ENCODE measurements around the gene DLG2.

Gene DLG2

GRCh38 chr11:84255483-84255882, 1371.7 kb downstream of the DLG2 start:
- no peak overlapping the region for H3K27ac ChIP-seq
- no peaks in the 10 kb centered on the region for H3K9me3 ChIP-seq (ENCODE audit: severe bottlenecking)
- H3K4me3 ChIP-seq (ENCODE audit: low read depth, low read length), result no peak overlapping the region
- H3K36me3 ChIP-seq, result no peaks in the 10 kb centered on the region
- no peak for TF ChIP-seq CTCF (IDR thresholded peaks at IDR 0.05; ENCODE audit: low read depth, low read length)
- H3K27me3 ChIP-seq (ENCODE audit: insufficient read depth, low read depth, severe bottlenecking), result no peaks in the 10 kb centered on the region
- DNase-seq, result no peak

GRCh38 chr11:84250834-84251613, 1376.1 kb downstream of the DLG2 start:
- no peak overlapping the region for H3K4me3 ChIP-seq (ENCODE audit: low read depth, low read length)
- no peaks in the 10 kb centered on the region for H3K36me3 ChIP-seq
- no peak overlapping the region for H3K27ac ChIP-seq
- H3K9me3 ChIP-seq (ENCODE audit: severe bottlenecking), result no peaks in the 10 kb centered on the region
- no peak for DNase-seq
- no peak for TF ChIP-seq CTCF (IDR thresholded peaks at IDR 0.05; ENCODE audit: low read depth, low read length)
- H3K27me3 ChIP-seq (ENCODE audit: insufficient read depth, low read depth, severe bottlenecking), result no peaks in the 10 kb centered on the region

DNA sequence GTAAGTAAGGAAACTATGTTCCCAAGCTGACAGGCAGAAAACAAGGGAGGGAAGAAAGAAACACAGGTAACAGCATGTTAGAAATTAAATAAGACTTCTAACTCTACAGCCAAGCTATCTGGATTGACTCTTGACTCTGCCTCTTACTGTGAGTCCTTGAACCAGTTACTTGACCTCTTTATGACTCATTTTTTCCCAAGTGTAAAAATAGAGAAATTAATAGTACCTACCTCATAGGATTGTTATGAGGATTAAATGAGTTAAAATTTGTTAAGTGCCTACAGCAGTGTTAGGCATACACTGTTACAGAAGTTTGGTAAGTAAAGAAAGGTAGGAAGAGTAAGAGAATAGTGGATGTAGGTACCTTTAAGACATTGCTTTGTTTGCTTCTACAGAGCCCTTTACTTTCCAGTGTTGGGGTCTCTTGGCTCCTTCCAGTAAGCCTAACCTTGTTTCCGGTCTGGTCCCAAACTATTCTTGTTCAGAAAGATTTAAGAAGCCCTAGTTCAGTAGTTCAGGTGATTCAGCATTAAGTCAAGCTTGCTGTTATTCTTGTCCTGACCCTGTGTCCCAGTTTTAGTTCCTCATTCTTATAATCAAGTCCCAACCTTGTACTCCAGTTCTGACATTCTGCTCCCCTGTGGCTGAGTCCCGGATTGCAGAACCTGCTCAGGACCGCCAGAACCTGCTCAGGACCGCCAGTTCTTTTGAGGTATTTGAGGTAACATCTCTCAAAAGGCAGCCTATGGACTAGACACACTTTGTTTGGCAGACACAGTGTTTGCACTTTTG, 1377.6 kb downstream of the DLG2 start:
- H3K27ac ChIP-seq, result no peak overlapping the region
- H3K9me3 ChIP-seq (ENCODE audit: severe bottlenecking), result no peaks in the 10 kb centered on the region
- H3K4me3 ChIP-seq (ENCODE audit: low read depth, low read length), result no peak overlapping the region
- H3K36me3 ChIP-seq, result no peaks in the 10 kb centered on the region
- no peak for DNase-seq
- TF ChIP-seq CTCF (IDR thresholded peaks at IDR 0.05; ENCODE audit: low read depth, low read length), result no peak
- H3K27me3 ChIP-seq (ENCODE audit: insufficient read depth, low read depth, severe bottlenecking), result no peaks in the 10 kb centered on the region

DNA sequence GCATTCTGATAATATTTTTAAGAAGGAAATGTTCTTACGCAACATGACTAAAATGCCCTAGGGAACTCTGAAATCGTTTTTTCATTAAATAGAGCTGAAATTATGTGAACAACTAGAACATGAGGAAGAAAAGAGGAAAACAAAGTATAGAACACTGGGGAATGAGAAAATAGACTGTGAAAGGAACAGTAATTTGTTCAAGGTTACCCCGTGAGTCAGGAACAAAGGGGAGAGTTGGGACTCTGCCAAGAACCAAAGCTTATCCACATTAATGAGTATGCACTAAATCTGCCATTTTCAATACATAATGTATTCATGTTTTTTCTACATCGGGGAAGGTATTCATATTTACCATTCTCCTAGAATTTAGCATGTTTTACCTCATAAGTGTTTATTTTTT, 1379.2 kb downstream of the DLG2 start:
- no peak for DNase-seq
- H3K4me3 ChIP-seq (ENCODE audit: low read depth, low read length), result no peak overlapping the region
- no peak overlapping the region for H3K27ac ChIP-seq
- TF ChIP-seq CTCF (IDR thresholded peaks at IDR 0.05; ENCODE audit: low read depth, low read length), result no peak
- no peaks in the 10 kb centered on the region for H3K27me3 ChIP-seq (ENCODE audit: insufficient read depth, low read depth, severe bottlenecking)
- no peaks in the 10 kb centered on the region for H3K9me3 ChIP-seq (ENCODE audit: severe bottlenecking)
- H3K36me3 ChIP-seq, result no peaks in the 10 kb centered on the region

DNA sequence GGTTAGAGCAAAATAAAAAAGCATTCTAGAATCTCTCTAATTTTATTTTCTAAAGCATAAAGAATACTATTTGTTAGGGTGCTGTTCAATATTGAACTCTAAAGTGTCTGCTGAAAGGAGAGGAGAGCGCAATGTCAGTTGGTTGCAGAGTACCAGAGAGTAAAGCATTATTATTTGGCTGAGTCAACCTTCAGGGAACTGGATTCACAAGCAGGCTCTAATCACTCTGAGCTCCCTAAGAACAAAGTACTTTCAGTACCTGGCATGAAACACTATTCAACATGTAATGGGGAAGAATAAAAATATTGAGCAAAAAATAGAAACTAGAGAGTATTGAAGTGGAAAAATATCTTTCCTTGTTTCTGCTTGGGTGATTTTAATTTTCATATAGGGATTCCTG, 1380.0 kb downstream of the DLG2 start:
- Histone ChIP-seq H3K27ac (no peak overlapping the region), H3K9me3 (ENCODE audit: severe bottlenecking) (no peaks in the 10 kb centered on the region), H3K4me3 (ENCODE audit: low read depth, low read length) (no peak overlapping the region), H3K36me3 (no peaks in the 10 kb centered on the region), H3K27me3 (ENCODE audit: insufficient read depth, low read depth, severe bottlenecking) (no peaks in the 10 kb centered on the region)
- no peak for DNase-seq
- no peak for TF ChIP-seq CTCF (IDR thresholded peaks at IDR 0.05; ENCODE audit: low read depth, low read length)

All from WERI-Rb-1 (cell line).